Activated CD8-positive, alpha-beta memory T cell treated with anti-CD3 and anti-CD28 coated beads for 48 hours (primary cell): ENCODE data around the gene ST6GALNAC3.

Source experiments
- DNase-seq, 3 experiments: peaks; one replicate each; pipeline ENCODE4 v3.0.0-alpha.2; 2020; ENCODE audit warnings: low read depth in 2 of 3, low spot score in 2 of 3

The ST6GALNAC3 gene

GRCh38 chr1:76279101-76279748 is 204.7 kb downstream of the ST6GALNAC3 start:
- no peak for DNase-seq

DNA sequence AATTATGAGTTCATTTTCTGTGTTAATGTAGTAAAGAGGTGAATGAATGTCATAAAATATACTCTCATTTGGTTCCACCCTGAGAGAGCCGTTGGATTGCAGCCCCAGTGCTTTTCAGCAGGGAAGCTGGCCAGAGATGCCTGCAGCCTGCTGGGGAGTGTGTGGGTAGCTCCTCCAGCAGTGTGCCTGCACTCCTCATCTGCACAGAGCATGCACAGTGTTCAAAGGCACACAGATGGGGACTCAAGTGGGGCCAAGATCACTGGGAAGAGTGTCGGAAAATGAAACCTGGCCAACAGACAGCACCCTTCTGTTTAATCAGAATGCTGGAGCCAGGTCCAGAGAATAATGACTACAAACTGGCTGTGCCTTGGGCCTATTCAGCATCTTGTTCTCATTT is 206.8 kb downstream of the ST6GALNAC3 start:
- no peak for DNase-seq

- no peak for DNase-seq
These were observed 210.3 kb downstream of the ST6GALNAC3 start for GRCh38 chr1:76284842-76285241.

GRCh38 chr1:76285578-76286135 is 211.1 kb downstream of the ST6GALNAC3 start:
- no peak for DNase-seq

GRCh38 chr1:76287917-76288316 is 213.4 kb downstream of the ST6GALNAC3 start:
- DNase-seq: no peak

DNA sequence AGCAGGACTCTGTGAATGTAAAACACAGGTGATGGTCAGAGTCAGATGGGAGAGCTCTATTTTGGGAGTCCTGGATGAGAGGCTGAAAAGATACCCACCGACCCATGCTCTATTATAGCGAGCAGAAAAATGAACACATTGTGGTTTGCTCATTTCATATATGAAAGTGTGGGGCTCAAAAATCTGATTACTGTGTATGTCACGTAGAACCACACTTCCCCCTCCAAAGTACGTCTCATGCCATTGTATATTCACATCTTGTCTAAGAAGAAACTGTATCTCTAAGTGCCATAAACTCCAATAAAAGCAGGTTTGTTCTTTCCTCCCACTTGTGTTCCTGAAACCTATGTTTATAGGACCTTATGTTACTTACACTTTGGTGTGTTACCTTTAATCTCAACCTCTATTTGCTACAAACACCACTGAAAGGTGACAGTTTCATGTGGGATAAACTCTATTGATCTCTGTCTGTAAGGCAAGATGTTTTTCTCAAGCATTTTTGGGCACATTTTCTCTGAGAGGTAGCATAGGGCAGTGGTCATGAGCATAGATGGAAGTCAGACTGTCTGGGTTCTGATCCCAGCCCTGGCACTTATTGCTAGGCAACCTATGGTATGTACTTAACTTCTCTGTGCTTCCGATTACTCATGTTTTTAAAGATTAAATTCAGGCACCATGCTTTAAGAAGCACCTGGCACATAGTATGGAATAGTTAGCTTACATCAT is 214.4 kb downstream of the ST6GALNAC3 start:
- no peak for DNase-seq

GRCh38 chr1:76289692-76290091 is 215.1 kb downstream of the ST6GALNAC3 start:
- no peak for DNase-seq

DNA sequence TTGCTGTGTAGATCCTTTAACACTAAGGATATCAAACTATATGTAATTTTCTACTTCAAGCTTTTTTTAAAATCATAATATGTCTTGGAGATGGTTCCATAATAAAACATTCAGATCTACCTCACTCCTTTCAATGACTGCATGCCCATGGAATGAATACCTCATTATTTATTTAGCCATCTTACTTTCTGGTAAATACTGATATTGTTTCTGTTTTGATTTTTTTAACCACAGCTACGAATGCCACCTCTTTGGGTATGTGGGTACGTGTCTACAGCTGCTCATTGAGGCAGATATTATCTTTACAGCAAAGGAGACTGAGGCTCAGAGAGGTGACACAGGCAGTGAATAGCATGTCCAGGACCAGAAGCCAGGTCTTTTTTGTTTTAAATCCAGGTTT is 215.7 kb downstream of the ST6GALNAC3 start:
- no peak for DNase-seq

GRCh38 chr1:76291191-76291590 is 216.6 kb downstream of the ST6GALNAC3 start:
- DNase-seq: no peak

GRCh38 chr1:76291737-76292136 is 217.2 kb downstream of the ST6GALNAC3 start:
- DNase-seq: no peak

GRCh38 chr1:76292418-76293184 is 218.1 kb downstream of the ST6GALNAC3 start:
- no peak for DNase-seq

DNA sequence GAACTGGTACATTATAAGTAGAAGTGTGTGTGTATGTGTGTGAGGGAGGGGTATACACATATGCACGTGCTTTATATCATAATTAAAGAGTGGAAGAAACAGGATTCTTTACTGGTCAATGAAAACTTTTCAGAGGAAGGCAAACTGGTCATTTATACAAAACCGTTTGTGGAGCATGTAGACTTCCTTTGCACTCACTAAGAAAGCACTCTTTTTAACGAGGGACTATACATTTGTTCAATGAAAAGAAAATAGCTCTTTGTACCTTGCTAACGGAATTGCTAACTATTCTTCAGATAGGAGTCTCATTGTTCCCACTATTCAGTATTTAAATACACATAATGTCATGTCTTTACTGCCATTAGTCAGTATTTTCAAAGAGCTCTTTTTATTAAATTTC is 219.3 kb downstream of the ST6GALNAC3 start:
- DNase-seq: no peak

DNA sequence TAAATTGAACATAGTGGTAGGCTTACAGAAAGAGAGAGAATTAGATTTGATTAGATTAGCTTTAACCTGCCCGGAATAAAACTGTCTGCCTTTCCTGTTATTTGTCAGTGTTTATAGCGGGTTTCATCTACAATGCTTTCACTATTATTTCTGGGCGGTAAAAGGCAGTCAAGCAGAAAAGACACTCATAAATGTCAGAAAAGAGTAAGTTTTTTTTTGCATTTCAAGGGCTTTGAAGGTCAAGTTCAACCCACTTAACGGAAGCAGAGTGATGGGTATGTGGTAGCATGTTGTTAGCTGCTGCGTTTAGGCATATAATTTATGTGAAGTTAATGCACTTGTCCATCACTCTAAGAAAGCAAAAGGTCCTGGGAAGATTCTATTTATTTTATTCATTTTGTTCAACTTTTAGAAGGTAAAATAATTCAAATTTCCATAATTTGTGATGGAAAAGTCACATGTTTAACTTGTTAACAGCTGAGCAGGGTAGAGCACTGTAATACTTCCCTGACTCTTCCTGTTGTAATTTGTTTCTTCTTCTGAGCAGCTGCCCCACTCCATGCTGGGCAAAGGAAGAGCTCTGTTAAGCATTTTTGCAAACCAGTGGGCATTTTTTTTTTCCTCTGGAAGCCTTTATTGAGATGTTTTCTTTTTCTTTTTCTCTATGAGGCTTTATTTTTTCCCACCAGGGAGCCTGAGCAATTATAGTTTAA is 220.1 kb downstream of the ST6GALNAC3 start:
- DNase-seq: no peak

GRCh38 chr1:76298399-76298798 is 223.9 kb downstream of the ST6GALNAC3 start:
- DNase-seq: no peak

- DNase-seq: no peak
These were observed 224.5 kb downstream of the ST6GALNAC3 start for GRCh38 chr1:76299036-76299435.

DNA sequence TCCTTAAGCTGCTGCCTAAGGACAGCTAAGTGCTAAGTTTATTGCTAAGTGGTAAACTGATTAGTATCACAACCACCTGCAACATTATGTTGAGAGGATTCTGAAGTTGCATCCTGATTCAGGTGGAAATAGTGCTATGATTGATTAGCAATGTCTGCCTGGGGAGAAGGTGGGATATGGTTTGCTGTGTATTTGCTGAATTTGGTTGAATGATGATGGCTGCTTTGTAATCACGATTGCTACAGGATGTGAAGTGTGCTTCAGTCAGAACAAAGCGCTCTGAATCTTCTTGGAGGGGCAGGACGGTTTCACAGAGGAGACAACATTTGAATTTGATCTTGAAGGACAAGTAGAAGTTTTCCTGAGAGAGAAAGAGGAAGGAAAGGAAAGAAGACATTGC is 226.0 kb downstream of the ST6GALNAC3 start:
- DNase-seq: no peak

- DNase-seq: no peak
These were observed 228.3 kb downstream of the ST6GALNAC3 start for GRCh38 chr1:76302711-76303339.

GRCh38 chr1:76303340-76303717 is 228.8 kb downstream of the ST6GALNAC3 start:
- no peak for DNase-seq

- no peak for DNase-seq
These were observed 238.8 kb downstream of the ST6GALNAC3 start for GRCh38 chr1:76313304-76313703.

- DNase-seq: no peak
These were observed 240.2 kb downstream of the ST6GALNAC3 start for GRCh38 chr1:76314730-76315129.
